K562 (cell line): ENCODE data around the gene TRIM33. TPM values are rescaled to one million over a fixed set of nuclear protein-coding genes. Genes with fewer than 3 reads are reported as not detected.

Experiments
- ATAC-seq: fragments of 200-7000 bp; cut with Tn5 transposase; 3 replicates; pipeline ENCODE4 v1.9.1; 2020; ENCODE audit warnings: moderate library complexity
- BruUV-seq: library from RNA; stranded (reverse); fragments of 400-500 nt; replicated peaks from 2 replicates; lab custom pipeline; 2021; lab: Mats Ljungman, UMichigan
- CTCF ChIA-PET: fragments of 300-600 bp; formaldehyde crosslinking; extraction: SDS; loops from one replicate; lab custom pipeline; 2021; ENCODE audit warnings: low intra/inter-chr PET ratio; lab: Yijun Ruan, JAX
- POLR2A ChIA-PET: fragments of 300-600, 350-650 bp; sonication (Branson Sonifier 250); formaldehyde crosslinking; extraction: SDS; loops from one replicate; lab custom pipeline; 2021; ENCODE audit warnings: antibody characterized with exemption, inconsistent platforms; lab: Yijun Ruan, JAX
- DNase-seq, 4 experiments: peaks; one replicate each; pipeline versions ENCODE4 v3.0.0 to v3.0.0-alpha.2; 2011 to 2018; ENCODE audit warnings: low spot score in 3 of 4, mixed read lengths in 3 of 4; ENCODE audit errors: extremely low read depth in 1 of 4
- FAIRE-seq: peaks from 2 replicates; lab custom pipeline; 2011; peaks lifted over from hg19 to GRCh38; lab: Jason Lieb, UNC
- H2AFZ ChIP-seq: 2 replicates; pipeline ENCODE4 v1.6.0; 2011; ENCODE audit warnings: low read depth, low read length, control low read depth, inconsistent platforms
- H3K27ac ChIP-seq: fragments of 200-600 bp; 3 replicates; pipeline ENCODE4 v1.8.0; 2011; ENCODE audit warnings: low read depth, mild to moderate bottlenecking, control low read depth, inconsistent platforms, low read length, moderate library complexity, mixed read lengths; ENCODE audit errors: extremely low read depth
- H3K27me3 ChIP-seq, 2 experiments: fragments of 300-600 bp in 1 of 2; 2 replicates in 1 of 2; 3 replicates in 1 of 2; pipeline versions ENCODE4 v1.6.0 to v1.8.0; 2011; ENCODE audit warnings: inconsistent platforms in 2 of 2, low read length in 2 of 2, mild to moderate bottlenecking in 1 of 2, mixed read lengths in 1 of 2, moderate library complexity in 1 of 2; ENCODE audit not compliant: control insufficient read depth in 2 of 2, insufficient read depth in 2 of 2
- H3K36me3 ChIP-seq: fragments of 300-600 bp; 3 replicates; pipeline ENCODE4 v1.8.0; 2011; ENCODE audit warnings: mild to moderate bottlenecking, low read length, inconsistent platforms; ENCODE audit not compliant: control insufficient read depth, insufficient read depth
- H3K4me1 ChIP-seq, 2 experiments: fragments of 200-600 bp in 1 of 2; replicated peaks in 1 of 2; 2 replicates in 1 of 2; 3 replicates in 1 of 2; pipeline versions ENCODE4 v1.5.1 to v1.8.0; 2011; ENCODE audit warnings: inconsistent platforms in 2 of 2, low read length in 2 of 2, mild to moderate bottlenecking in 1 of 2, mixed read lengths in 1 of 2, moderate library complexity in 1 of 2; ENCODE audit not compliant: control insufficient read depth in 2 of 2, insufficient read depth in 2 of 2
- H3K4me2 ChIP-seq: 2 replicates; pipeline ENCODE4 v1.6.1; 2011; ENCODE audit warnings: low read length, control low read depth, inconsistent platforms, mixed read lengths; ENCODE audit not compliant: insufficient read depth
- H3K4me3 ChIP-seq: fragments of 200-600 bp; sonication (generic), shearing (Covaris generic); 2 replicates; pipeline ENCODE4 v1.5.1; 2016; ENCODE audit warnings: control low read depth, inconsistent platforms
- H3K79me2 ChIP-seq: fragments of 200-600 bp; 3 replicates; pipeline ENCODE4 v1.8.0; 2011; ENCODE audit warnings: low read length, inconsistent platforms; ENCODE audit not compliant: control insufficient read depth, insufficient read depth
- H3K9ac ChIP-seq, 2 experiments: 2 replicates each; pipeline versions ENCODE4 v1.6.0 to v1.6.1; 2011; ENCODE audit warnings: low read depth in 2 of 2, low read length in 2 of 2, control low read depth in 1 of 2, inconsistent platforms in 1 of 2, mild to moderate bottlenecking in 1 of 2, mixed read lengths in 1 of 2; ENCODE audit not compliant: insufficient read depth in 1 of 2
- H3K9me1 ChIP-seq: one replicate; pipeline ENCODE4 v1.6.0; 2011; ENCODE audit warnings: inconsistent platforms, mild to moderate bottlenecking, low read length, moderate library complexity; ENCODE audit not compliant: control insufficient read depth, insufficient read depth
- H3K9me3 ChIP-seq: replicated peaks from 2 replicates; pipeline ENCODE4 v1.5.1; 2011; ENCODE audit warnings: low read depth, low read length, inconsistent platforms; ENCODE audit not compliant: control insufficient read depth, insufficient read depth
- H4K20me1 ChIP-seq: replicated peaks from 2 replicates; pipeline ENCODE4 v1.6.1; 2011; ENCODE audit warnings: low read length, inconsistent platforms, mixed read lengths; ENCODE audit not compliant: control insufficient read depth, insufficient read depth
- ATF4 ChIP-seq: fragments of 450-650 bp; formaldehyde crosslinking; IDR thresholded peaks from 2 replicates; pipeline ENCODE4 v1.4.0; 2022; ENCODE audit warnings: mild to moderate bottlenecking, moderate library complexity
- CEBPB ChIP-seq: fragments of 450-650 bp; IDR thresholded peaks from 2 replicates; pipeline ENCODE4 v1.6.1; 2016; ENCODE audit warnings: missing genetic modification characterization, missing compliant biosample characterization
- ETV6 ChIP-seq, 3 experiments: fragments of 150-350 bp in 1 of 3; sonication (generic) in 1 of 3; formaldehyde crosslinking in 1 of 3; IDR thresholded peaks; 2 replicates each; pipeline versions ENCODE4 v1.6.1 to v1.8.0; 2014 to 2022; ENCODE audit warnings: borderline replicate concordance in 2 of 3, low read depth in 2 of 3, antibody characterized with exemption in 1 of 3, low read length in 1 of 3, mild to moderate bottlenecking in 1 of 3, missing genetic modification reagents in 1 of 3
- JUND ChIP-seq, 2 experiments: IDR thresholded peaks; 2 replicates in 1 of 2; 3 replicates in 1 of 2; pipeline ENCODE4 v1.6.1; 2011; ENCODE audit warnings: borderline replicate concordance in 2 of 2, low read depth in 2 of 2, low read length in 2 of 2, improper control_type of control experiment in 1 of 2, missing biosample characterization in 1 of 2, missing genetic modification characterization in 1 of 2, missing genetic modification reagents in 1 of 2
- MCM3 ChIP-seq: fragments of 450-650 bp; IDR thresholded peaks from 2 replicates; pipeline ENCODE4 v1.6.1; 2016
- NR2C1 ChIP-seq, 2 experiments: fragments of 450-650 bp; IDR thresholded peaks; 2 replicates each; pipeline ENCODE4 v1.6.1; 2017; ENCODE audit warnings: mild to moderate bottlenecking in 2 of 2, antibody characterized with exemption in 1 of 2, inconsistent platforms in 1 of 2, missing compliant biosample characterization in 1 of 2, missing genetic modification characterization in 1 of 2
- NR2C2 ChIP-seq, 2 experiments: fragments of 200-800 bp in 1 of 2; sonication (Bioruptor generic) in 1 of 2; sonication (generic) in 1 of 2; formaldehyde crosslinking in 1 of 2; IDR thresholded peaks; 2 replicates each; pipeline versions ENCODE4 v1.6.1 to v1.8.0; 2016 to 2022; ENCODE audit warnings: mild to moderate bottlenecking in 1 of 2, missing compliant biosample characterization in 1 of 2, missing genetic modification characterization in 1 of 2, missing genetic modification reagents in 1 of 2
- RFX5 ChIP-seq: IDR thresholded peaks from 2 replicates; pipeline ENCODE4 v1.6.1; 2011; ENCODE audit warnings: low read depth, mild to moderate bottlenecking, improper control_type of control experiment, low read length
- TAF1 ChIP-seq: IDR thresholded peaks from 2 replicates; pipeline ENCODE4 v1.6.1; 2011; ENCODE audit warnings: mild to moderate bottlenecking, low read length, moderate library complexity; ENCODE audit not compliant: insufficient read depth, control insufficient read depth, severe bottlenecking; ENCODE audit errors: extremely low read depth
- TOE1 ChIP-seq, 2 experiments: fragments of 450-650 bp in 1 of 2; sonication (generic) in 1 of 2; formaldehyde crosslinking in 1 of 2; IDR thresholded peaks; 2 replicates each; pipeline versions ENCODE4 v1.7.1 to v1.8.0; 2016 to 2022; ENCODE audit warnings: borderline replicate concordance in 2 of 2, mild to moderate bottlenecking in 2 of 2, antibody characterized with exemption in 1 of 2, inconsistent platforms in 1 of 2, low read depth in 1 of 2, missing genetic modification reagents in 1 of 2, moderate library complexity in 1 of 2
- TRIM24 ChIP-seq, 2 experiments: fragments of 450-650 bp; IDR thresholded peaks; 2 replicates each; pipeline ENCODE4 v1.6.1; 2016
- ZBED1 ChIP-seq: IDR thresholded peaks from 2 replicates; pipeline ENCODE4 v1.6.1; 2014
- ZFX ChIP-seq: sonication (generic); formaldehyde crosslinking; IDR thresholded peaks from 2 replicates; pipeline ENCODE4 v1.8.0; 2022; ENCODE audit warnings: mild to moderate bottlenecking, missing genetic modification reagents, moderate library complexity
- ZNF384 ChIP-seq: IDR thresholded peaks from 2 replicates; pipeline ENCODE4 v1.6.1; 2012; ENCODE audit warnings: low read depth, low read length, improper control_type of control experiment
- WGBS: fragments of 100-300 bp; shearing (Covaris generic); methylation state at CpG from one replicate; pipeline ENCODE4 v1.1.6; 2016; ENCODE audit warnings: low coverage, mixed read lengths; ENCODE audit not compliant: insufficient coverage; ENCODE audit errors: missing lambda C conversion rate; 5-methylcytosine and 5-hydroxymethylcytosine counted together
- in situ Hi-C: fragments of 300-500 bp; cut with MboI; formaldehyde crosslinking; loops from 4 replicates; pipeline ENCODE4 v1.15.0; 2018; ENCODE audit warnings: inconsistent platforms, mixed read lengths
- intact Hi-C: fragments of 100-400 bp; cut with micrococcal nuclease; formaldehyde crosslinking; loops from 2 replicates; pipeline ENCODE4 v1.14.2; 2022
- polyA plus RNA-seq, 8 experiments: library from polyadenylated mRNA; depleted of rRNA in 4 of 8; stranded (reverse) in 5 of 8; unstranded in 3 of 8; fragments of >200 nt; fragmentation: Nextera tagmentation in 2 of 8; fragmentation: Illumina TruSeq in 1 of 8; extraction: Ambion mirVana in 2 of 8; extraction: Trizol in 1 of 8; gene quantifications; 2 replicates each; pipeline versions ENCODE4 v1.2.1 to v1.2.3, GENCODE V29; 2011 to 2014; ENCODE audit warnings: inconsistent platforms in 1 of 8, missing spikeins in 1 of 8
- total RNA-seq, 7 experiments: library from RNA; depleted of rRNA in 6 of 7; stranded (reverse); fragments of >200 nt in 6 of 7; fragmentation: Illumina TruSeq in 2 of 7; extraction: Trizol in 2 of 7; gene quantifications; 2 replicates each; pipeline versions ENCODE4 v1.2.1 to v1.2.3, GENCODE V29; 2011 to 2021; ENCODE audit warnings: low replicate concordance in 1 of 7
- TF ChIP-seq, protein P1 (sequence below): sonication (generic); formaldehyde crosslinking; IDR thresholded peaks from 2 replicates; pipeline ENCODE4 v1.8.1; 2022; ENCODE audit warnings: missing genetic modification reagents
- TF ChIP-seq, protein P2 (sequence below): fragments of 200-400 bp; formaldehyde crosslinking; IDR thresholded peaks from 2 replicates; pipeline ENCODE4 v1.6.1; 2017; ENCODE audit warnings: mild to moderate bottlenecking, low read depth, low read length, moderate library complexity

TRIM33 gene
- total and polyA plus RNA-seq, 9 of the 15 experiments (the other 6 are each of a cell fraction or from before 2014, with no cell fraction given) = 9.3 to 58.4 (median 40.2) TPM

GRCh38 chr1:114517348-114517747 is 6.3 kb upstream of the TRIM33 start:
- ChIA-PET POLR2A (interaction anchor here (0.6 kb wide), 1 partner anchor 26 kb away, joined by 4 read pairs; no protein-coding TSS in a partner anchor), CTCF (no interaction called here)
- Histone ChIP-seq H4K20me1 (no peaks in the 10 kb centered on the region), H3K9me1 (no peaks in the 10 kb centered on the region), H3K4me3 (no peak overlapping the region), H2AFZ (no peak overlapping the region), H3K9ac (no peak overlapping the region), H3K36me3 (no peaks in the 10 kb centered on the region), H3K4me1 (peaks cover 16 to 27% of the 10 kb centered on the region in 2 experiments), H3K4me2 (no peak overlapping the region), H3K27ac (no peak overlapping the region), H3K79me2 (peaks cover 2% of the 10 kb centered on the region; the same call in 1 of the 3 replicates), H3K27me3 (no peaks in the 10 kb centered on the region), H3K9me3 (no peaks in the 10 kb centered on the region)
- peak; percentile 32 to 68 (median 42) for DNase-seq
- BruUV-seq = no TSS peak
- intact Hi-C loops (no loop called here), in situ Hi-C loops (no loop called here)
- WGBS = 13% methylated on average over 1 of the region's 2 CpGs
- peak; percentile 58 for FAIRE-seq
- ATAC-seq = peak; percentile 47; the same call in 2 of the 3 replicates
- TF ChIP-seq ZFX (CRISPR knock-in tag) = 0 out of 2 replicates have a peak, but pooled peaks have one; percentile 18
- TF ChIP-seq MCM3 = no peak
- no peak for TF ChIP-seq ZBED1
- peak; percentile 70; the same call in 1 of the 2 replicates for TF ChIP-seq JUND (IDR thresholded peaks at IDR 0.05; ENCODE audit: borderline replicate concordance, low read depth, low read length)
- peak; percentile 36; the same call in 1 of the 3 replicates for TF ChIP-seq JUND (tag; IDR thresholded peaks at IDR 0.05; ENCODE audit: borderline replicate concordance, low read depth, low read length)
- peak; percentile 42; the same call in 1 of the 2 replicates for TF ChIP-seq ZNF384
- TF ChIP-seq CEBPB (tag) = peak; percentile 37; the same call in 1 of the 2 replicates
- TF ChIP-seq, protein P1, sequence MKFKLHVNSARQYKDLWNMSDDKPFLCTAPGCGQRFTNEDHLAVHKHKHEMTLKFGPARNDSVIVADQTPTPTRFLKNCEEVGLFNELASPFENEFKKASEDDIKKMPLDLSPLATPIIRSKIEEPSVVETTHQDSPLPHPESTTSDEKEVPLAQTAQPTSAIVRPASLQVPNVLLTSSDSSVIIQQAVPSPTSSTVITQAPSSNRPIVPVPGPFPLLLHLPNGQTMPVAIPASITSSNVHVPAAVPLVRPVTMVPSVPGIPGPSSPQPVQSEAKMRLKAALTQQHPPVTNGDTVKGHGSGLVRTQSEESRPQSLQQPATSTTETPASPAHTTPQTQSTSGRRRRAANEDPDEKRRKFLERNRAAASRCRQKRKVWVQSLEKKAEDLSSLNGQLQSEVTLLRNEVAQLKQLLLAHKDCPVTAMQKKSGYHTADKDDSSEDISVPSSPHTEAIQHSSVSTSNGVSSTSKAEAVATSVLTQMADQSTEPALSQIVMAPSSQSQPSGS = no peak
- TF ChIP-seq TOE1 (IDR thresholded peaks at IDR 0.05; ENCODE audit: borderline replicate concordance) = no peak
- TF ChIP-seq TOE1 (CRISPR knock-in tag; IDR thresholded peaks at IDR 0.05; ENCODE audit: borderline replicate concordance, low read depth) = no peak
- TF ChIP-seq NR2C1 (IDR thresholded peaks at IDR 0.05) = peak; percentile 75
- TF ChIP-seq NR2C1 (tag; IDR thresholded peaks at IDR 0.05) = peak; percentile 76
- TF ChIP-seq NR2C2 (CRISPR knock-in tag; IDR thresholded peaks at IDR 0.05) = no peak
- peak; percentile 33; the same call in 1 of the 2 replicates for TF ChIP-seq NR2C2 (tag; IDR thresholded peaks at IDR 0.05)
- TF ChIP-seq TRIM24 (IDR thresholded peaks at IDR 0.05) = peak; percentile 72 to 75; a peak in 3 of 4 replicates
- TF ChIP-seq RFX5 = no peak
- TF ChIP-seq TAF1 = no peak
- TF ChIP-seq, protein P2, sequence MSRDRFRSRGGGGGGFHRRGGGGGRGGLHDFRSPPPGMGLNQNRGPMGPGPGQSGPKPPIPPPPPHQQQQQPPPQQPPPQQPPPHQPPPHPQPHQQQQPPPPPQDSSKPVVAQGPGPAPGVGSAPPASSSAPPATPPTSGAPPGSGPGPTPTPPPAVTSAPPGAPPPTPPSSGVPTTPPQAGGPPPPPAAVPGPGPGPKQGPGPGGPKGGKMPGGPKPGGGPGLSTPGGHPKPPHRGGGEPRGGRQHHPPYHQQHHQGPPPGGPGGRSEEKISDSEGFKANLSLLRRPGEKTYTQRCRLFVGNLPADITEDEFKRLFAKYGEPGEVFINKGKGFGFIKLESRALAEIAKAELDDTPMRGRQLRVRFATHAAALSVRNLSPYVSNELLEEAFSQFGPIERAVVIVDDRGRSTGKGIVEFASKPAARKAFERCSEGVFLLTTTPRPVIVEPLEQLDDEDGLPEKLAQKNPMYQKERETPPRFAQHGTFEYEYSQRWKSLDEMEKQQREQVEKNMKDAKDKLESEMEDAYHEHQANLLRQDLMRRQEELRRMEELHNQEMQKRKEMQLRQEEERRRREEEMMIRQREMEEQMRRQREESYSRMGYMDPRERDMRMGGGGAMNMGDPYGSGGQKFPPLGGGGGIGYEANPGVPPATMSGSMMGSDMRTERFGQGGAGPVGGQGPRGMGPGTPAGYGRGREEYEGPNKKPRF = no peak
- TF ChIP-seq ATF4 (CRISPR knock-in tag) = no peak
- TF ChIP-seq ETV6 (IDR thresholded peaks at IDR 0.05; ENCODE audit: borderline replicate concordance in 1 of 2, low read depth in 2 of 2, low read length in 1 of 2) = no peak
- TF ChIP-seq ETV6 (CRISPR knock-in tag; IDR thresholded peaks at IDR 0.05; ENCODE audit: borderline replicate concordance) = no peak
